ENCODE results near the gene AOC2. TPM values are rescaled to one million over a fixed set of nuclear protein-coding genes. Genes with fewer than 3 reads are reported as not detected.
"Not testable (repeated sequence)": the region's sequence is repeated elsewhere in the genome, so short reads cannot be mapped to it uniquely, and the experiment has no call there.

The AOC2 gene
- total RNA-seq, 2 donors from 2014 or later: 1.6 to 3.8 TPM

- intact Hi-C loops (cut with DNase I); DNase-seq: not testable (repeated sequence)
- ATAC-seq: peak in 1 of 2 donors; percentile 30
Measured at GRCh38 chr17:42873932-42874695, 29.7 kb downstream of the AOC2 start.

DNA sequence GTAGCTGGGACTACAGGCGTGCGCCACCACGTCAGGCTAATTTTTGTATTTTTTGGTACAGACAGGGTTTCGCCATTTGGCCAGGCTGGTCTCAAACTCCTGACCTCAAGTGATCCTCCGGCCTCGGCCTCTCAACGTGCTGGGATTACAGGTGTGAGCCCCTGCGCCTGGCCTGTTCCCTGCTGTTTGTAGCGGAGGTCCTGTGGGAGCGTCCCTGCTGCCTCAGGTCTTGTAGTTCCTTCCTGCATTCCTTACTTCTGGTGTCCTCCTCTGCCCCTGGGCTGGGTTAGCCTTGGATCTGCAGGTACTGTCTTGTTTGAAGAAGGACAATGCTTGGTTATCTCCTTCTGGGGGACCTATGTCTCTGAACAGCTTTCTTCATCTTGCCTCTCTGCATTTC lies 32.7 kb downstream of the AOC2 start:
- DNase-seq (no peak), ATAC-seq (no peak)
- intact Hi-C loops (cut with DNase I): loop anchor here in 1 of 2 donors (5.0 kb wide), 1 partner anchor 35 kb away; no protein-coding TSS in a partner anchor

DNA sequence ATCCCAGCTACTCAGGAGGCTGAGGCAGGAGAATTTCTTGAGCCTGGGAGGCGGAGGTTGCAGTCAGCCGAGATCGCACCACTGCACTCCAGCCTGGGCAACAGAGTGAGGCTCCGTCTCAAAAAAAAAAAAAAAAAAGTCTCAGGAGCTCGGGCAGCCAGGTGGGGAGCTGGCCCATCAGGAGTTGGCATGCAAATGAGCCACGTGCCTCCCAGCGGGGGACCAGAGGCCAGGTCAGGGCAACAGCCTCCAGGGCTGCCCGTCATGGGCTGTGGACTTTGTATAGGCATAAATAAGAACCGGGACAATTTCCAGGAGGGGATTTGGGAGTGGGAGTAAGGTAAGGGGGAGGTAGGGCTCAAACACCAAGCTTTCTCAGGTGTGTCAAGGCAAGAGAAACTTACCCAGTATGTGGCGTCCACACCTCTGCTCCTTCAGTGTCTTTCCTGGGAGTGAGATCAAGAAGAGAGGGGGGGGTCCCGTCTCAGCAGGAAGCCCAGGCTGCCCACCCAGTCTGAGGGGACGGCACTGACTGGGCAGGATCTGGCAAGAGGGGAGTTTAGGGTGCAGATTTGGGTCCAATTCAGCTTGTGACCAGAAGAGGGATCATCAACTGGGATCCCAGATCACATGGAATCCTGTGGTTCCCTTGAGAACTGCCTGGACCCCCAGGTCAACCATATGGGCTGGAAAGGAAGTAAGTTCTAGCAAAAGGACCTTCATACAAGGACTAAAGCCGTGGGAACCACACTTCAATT lies 33.9 kb downstream of the AOC2 start:
- ATAC-seq (no peak), DNase-seq (no peak)
- intact Hi-C loops (cut with DNase I): loop anchor here in 1 of 2 donors (5.0 kb wide), 1 partner anchor 34 kb away; no protein-coding TSS in a partner anchor

GRCh38 chr17:42878924-42879595 lies 34.7 kb downstream of the AOC2 start:
- DNase-seq (no peak), ATAC-seq (no peak)
- intact Hi-C loops (cut with DNase I): loop anchor here in 1 of 2 donors (5.0 kb wide), 1 partner anchor 33 kb away; no protein-coding TSS in a partner anchor

DNA sequence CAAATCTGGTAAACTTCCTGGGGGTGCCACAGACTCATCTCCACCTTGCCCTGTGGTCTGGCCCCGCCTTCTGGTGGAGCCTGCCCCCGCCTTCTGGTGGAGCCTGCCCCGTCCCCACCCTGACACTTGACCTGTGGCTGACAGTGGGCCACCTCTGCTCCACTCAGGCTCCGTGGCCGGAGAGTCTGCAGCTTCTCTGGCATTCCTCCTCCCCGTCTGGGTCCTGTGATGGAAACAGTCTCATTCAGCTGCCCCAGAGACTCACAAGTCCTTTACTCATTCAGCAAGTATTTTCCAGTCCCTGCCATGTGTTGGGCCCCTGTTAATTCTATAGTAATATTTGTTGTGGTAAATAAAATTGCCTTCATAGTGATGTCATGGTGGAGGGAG lies 35.2 kb downstream of the AOC2 start:
- intact Hi-C loops (cut with DNase I): loop anchor here in 1 of 2 donors (5.0 kb wide), 1 partner anchor 33 kb away; no protein-coding TSS in a partner anchor
- no peak for DNase-seq
- no peak for ATAC-seq

DNA sequence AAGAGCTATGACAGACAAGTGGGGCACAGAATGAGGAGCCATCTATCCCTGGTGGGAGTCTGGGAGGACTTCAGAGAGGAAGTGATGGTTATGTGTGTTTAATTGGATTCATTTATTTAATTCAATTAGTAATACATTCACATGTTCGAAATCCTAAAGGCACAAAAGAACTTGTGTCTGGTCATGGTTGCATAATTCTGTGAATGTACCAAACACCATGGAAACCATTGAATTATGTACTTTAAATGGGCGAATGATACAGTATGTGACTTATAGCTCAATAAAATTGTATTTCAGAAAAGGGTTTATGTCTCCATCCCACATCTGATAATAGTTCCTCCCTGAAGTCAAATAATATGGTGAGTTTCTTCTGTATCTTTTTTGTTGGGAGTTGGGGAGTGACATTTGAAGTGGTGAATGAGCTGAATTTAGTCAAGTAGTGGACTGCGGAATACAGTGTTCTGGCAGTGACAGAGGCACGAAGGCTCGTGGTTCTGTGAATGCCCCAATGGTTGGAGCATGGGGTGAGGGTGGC lies 36.5 kb downstream of the AOC2 start:
- intact Hi-C loops (cut with DNase I): no loop called here
- ATAC-seq (no peak), DNase-seq (no peak)

GRCh38 chr17:42881706-42882105 lies 37.3 kb downstream of the AOC2 start:
- ATAC-seq; intact Hi-C loops (cut with DNase I); DNase-seq: not testable (repeated sequence)

DNA sequence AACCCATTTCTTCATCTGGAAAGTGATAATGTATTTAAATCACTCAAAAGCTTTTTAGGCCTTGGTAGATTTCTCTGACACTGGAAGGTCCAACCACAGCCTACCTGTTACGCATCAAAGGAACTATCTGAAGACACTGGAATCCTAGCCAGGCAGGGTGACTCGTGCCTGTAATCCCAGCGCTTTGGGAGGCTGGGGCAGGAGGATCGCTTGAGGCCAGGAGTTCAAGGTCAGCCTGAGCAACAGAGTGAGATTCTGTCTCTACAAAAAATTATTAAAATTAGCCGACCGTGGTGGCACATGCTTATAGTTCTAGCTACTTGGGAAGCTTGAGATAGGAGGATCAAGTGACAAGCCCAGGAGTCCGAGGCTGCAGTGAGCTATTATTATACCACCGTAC lies 37.8 kb downstream of the AOC2 start:
- DNase-seq (no peak), ATAC-seq (no peak)
- intact Hi-C loops (cut with DNase I): no loop called here

DNA sequence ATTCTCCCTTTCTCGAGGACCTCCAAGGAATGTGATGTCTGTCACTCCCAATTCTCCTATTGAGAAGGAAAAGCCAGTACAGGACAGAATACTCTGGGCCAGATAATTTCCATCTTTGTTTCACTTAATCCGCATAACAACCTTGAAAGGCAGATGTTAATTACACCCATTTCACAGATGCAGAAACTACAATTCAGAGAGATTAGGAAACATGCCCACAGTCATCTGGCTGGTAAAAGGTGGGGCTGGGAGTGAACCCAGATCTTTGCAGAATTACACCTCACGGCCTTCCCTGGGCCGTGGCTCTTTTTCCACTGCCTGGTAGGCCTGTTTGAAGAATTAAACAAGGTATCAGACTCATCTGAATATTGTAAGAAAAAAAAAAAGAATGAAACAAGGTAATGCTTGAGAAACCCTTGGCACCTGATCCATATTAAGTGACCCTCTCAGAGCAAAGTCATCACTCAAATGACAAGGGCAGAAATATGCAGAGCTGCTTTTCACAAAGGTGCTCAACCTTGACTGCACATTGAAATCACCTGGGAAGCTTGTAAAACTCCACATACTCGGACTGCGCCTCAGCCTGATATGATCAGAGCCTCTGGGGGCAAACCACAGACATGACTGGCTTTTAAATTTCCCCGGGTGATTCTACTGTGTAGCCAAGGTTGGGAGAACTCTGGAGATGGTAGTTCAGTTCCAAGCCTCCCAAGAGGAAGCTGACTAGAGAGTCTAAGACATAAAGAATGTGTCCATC lies 39.6 kb downstream of the AOC2 start:
- DNase-seq (no peak), ATAC-seq (no peak)

GRCh38 chr17:42885806-42886205 lies 41.4 kb downstream of the AOC2 start:
- ATAC-seq; intact Hi-C loops (cut with DNase I); DNase-seq: not testable (repeated sequence)

More for the DNA sequence above, 39.6 kb downstream of the AOC2 start:
- intact Hi-C loops (cut with DNase I): no loop called here

DNA sequence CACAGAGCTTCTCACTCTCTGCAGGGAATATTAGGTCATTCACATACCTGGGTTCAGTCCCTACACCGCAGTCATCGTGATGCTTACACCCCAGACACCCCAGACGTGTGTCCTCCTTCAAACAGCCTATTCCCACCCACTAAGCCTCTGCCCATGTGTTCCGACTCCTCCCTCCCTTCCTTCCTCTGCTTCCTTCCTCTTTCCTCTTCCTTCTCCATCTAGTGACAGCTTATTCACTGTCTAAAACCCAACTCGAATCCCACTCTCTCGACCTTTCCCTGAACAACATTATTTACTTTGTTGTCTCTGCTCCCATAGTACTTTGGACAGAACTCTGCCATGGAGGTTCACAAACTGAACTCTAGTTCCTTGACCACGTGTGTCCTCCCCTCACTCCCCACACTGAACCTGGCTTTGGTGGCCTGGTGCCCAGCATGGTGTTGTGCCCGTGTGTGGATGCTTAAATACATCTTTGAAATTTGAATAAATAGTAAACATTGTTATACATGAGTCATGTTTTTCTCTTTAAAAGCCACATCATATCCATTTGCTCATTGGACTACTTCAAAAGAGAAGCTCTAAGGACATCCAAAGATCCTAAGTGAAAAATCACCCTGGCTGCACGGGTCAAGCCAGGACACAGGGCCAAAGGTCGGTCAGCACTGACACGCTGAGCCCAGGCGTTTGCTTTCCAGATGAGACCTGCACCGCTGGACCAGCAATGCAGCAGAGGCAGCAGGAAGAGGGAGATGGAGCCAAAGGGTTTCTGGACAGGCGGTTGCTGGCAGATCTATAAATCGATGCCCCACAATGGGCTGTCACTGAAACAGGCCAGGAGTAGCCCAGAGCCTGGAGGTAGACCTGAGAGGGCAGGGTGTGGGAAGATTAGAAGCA lies 42.1 kb downstream of the AOC2 start:
- DNase-seq: no peak
- intact Hi-C loops (cut with DNase I): no loop called here
- ATAC-seq: peak in 1 of 2 donors; percentile 56

GRCh38 chr17:42889809-42890208 lies 45.4 kb downstream of the AOC2 start:
- ATAC-seq: peak; percentile 65 to 66
- intact Hi-C loops (cut with DNase I): no loop called here
- peak; percentile 46 for DNase-seq

GRCh38 chr17:42891539-42892152 lies 47.3 kb downstream of the AOC2 start:
- DNase-seq: peak; percentile 62
- intact Hi-C loops (cut with DNase I): no loop called here
- peak; percentile 88 to 94 for ATAC-seq

DNA sequence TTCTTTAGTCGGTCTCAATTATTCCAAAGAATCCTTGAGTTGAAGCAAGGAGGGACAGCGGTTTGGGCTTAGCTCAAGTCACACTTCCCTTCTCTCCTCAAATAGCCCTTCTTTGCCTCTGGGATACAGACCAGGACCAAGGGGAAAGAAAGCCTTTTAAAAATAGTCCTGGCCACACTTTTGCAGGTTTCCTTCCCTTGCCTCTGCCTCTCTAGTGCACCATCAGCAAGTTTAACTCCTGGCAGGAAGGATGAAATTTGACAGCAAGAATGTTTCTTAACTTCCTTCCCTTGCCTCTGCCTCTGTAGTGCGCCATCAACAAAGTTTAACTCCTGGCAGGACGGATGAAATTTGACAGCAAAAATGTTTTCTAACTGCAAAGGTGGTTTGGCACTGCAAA lies 49.0 kb downstream of the AOC2 start:
- ATAC-seq: no peak
- DNase-seq: no peak
- intact Hi-C loops (cut with DNase I): no loop called here

DNA sequence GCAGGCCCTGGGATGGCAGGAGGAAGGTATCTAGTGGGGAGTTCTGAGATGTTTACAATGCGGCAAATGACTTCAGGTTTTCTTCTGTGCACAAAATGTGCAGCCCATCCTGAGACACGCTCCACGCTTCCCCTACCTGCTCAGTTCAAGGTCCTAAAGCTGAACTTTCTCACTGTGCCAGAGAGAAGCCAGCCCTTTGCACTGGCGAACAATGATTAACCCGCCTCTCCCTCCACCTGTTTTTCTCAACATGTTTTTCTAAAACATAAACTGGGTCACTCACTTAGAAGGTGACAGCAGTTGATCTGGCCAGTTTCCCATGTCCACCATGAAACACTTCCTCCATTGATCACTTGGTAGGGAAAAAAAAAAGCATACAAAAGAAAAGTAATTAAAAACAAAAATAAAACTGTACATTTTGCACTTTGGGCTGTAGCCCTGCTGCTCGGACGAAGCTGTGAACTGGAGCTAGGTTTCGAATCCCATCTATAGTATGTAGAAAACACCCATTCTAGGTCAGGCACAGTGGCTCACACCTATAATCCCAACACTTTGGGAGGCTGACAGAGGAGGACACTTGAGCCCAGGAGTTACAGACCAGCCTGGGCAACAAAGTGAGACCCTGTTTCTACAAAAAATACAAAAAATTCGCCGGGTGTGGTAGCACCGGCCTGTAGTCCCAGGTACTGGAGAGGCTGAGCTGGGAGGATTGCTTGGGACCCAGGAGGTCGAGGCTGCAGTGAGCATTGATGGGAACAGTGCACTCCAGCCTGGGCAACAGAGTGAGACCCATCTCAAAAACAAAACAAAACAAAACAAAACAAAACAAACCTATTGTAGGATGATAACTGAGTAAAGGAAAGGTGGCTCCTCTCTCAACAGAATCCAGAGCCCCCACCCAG lies 50.2 kb downstream of the AOC2 start:
- DNase-seq (no peak), ATAC-seq (no peak)
- intact Hi-C loops (cut with DNase I): no loop called here

GRCh38 chr17:42895185-42895555 lies 50.8 kb downstream of the AOC2 start:
- peak; percentile 65 for DNase-seq
- intact Hi-C loops (cut with DNase I): no loop called here

More at GRCh38 chr17:42895185-42895555, 50.8 kb downstream of the AOC2 start:
- peak; percentile 45 to 85 for ATAC-seq
